ACC112 (cell line): ENCODE results near the gene TREH.
A peak's percentile ranks its signal among the peaks of the same experiment; 100 is the strongest.

Source experiments
- H2AFZ ChIP-seq: fragments of 200-600 bp; sonication (generic); one replicate; pipeline ENCODE4 v1.6.0; 2017; ENCODE audit warnings: antibody characterized with exemption, low read length; ENCODE audit not compliant: unreplicated experiment
- H3K27ac ChIP-seq: fragments of 200-600 bp; sonication (generic); 2 replicates; pipeline ENCODE4 v1.5.1; 2014; ENCODE audit warnings: low read depth, mild to moderate bottlenecking, antibody characterized with exemption, low read length, moderate library complexity
- H3K27me3 ChIP-seq: fragments of 200-600 bp; sonication (generic); 2 replicates; pipeline ENCODE4 v1.6.1; 2014; ENCODE audit warnings: mild to moderate bottlenecking, antibody characterized with exemption, low read length, moderate library complexity, mixed read lengths; ENCODE audit not compliant: insufficient read depth
- H3K36me3 ChIP-seq: fragments of 200-600 bp; sonication (generic); 2 replicates; pipeline ENCODE4 v1.6.1; 2016; ENCODE audit warnings: mild to moderate bottlenecking, antibody characterized with exemption, low read length, moderate library complexity, mixed read lengths; ENCODE audit not compliant: insufficient read depth
- H3K4me1 ChIP-seq: fragments of 200-600 bp; sonication (generic); one replicate; pipeline ENCODE4 v1.6.1; 2016; ENCODE audit warnings: low read length, mixed read lengths; ENCODE audit not compliant: insufficient read depth, unreplicated experiment, control insufficient read depth
- H3K4me3 ChIP-seq: fragments of 200-600 bp; sonication (generic); 2 replicates; pipeline ENCODE4 v1.5.1; 2014; ENCODE audit warnings: mild to moderate bottlenecking, low read depth, low read length
- H3K79me2 ChIP-seq: fragments of 200-600 bp; sonication (generic); one replicate; pipeline ENCODE4 v1.6.0; 2016; ENCODE audit warnings: low read length; ENCODE audit not compliant: control insufficient read depth, unreplicated experiment, insufficient read depth

Gene TREH

GRCh38 chr11:118635642-118636041, 43.8 kb downstream of the TREH start:
- Histone ChIP-seq H3K27me3 (no peaks in the 10 kb centered on the region), H3K27ac (no peak overlapping the region), H2AFZ (no peak overlapping the region), H3K36me3 (peaks cover 36% of the 10 kb centered on the region), H3K4me1 (peaks cover 51% of the 10 kb centered on the region), H3K79me2 (peaks cover 3% of the 10 kb centered on the region), H3K4me3 (no peak overlapping the region)

DNA sequence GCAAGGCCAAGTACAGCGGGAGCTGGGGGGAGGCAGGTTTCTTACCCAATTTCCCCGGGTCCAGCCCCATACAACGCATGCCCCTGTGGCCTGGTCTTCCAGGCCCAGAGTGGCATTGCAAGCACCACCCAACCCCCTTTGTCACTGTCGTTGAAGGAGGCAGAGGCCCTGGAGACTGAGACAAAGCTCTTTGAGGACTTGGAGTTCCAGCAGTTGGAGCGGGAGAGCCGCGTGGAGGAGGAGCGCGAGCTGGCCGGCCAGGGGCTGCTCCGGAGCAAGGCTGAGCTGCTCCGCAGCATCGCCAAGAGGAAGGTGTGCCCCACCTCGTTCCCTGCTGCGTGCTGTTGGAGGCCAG, 44.2 kb downstream of the TREH start:
- Histone ChIP-seq H3K4me1 (peaks cover 55% of the 10 kb centered on the region), H3K27me3 (no peaks in the 10 kb centered on the region), H3K79me2 (peaks cover 3% of the 10 kb centered on the region), H2AFZ (no peak overlapping the region), H3K27ac (peak overlapping the region; percentile 78), H3K4me3 (no peak overlapping the region), H3K36me3 (peaks cover 36% of the 10 kb centered on the region)

DNA sequence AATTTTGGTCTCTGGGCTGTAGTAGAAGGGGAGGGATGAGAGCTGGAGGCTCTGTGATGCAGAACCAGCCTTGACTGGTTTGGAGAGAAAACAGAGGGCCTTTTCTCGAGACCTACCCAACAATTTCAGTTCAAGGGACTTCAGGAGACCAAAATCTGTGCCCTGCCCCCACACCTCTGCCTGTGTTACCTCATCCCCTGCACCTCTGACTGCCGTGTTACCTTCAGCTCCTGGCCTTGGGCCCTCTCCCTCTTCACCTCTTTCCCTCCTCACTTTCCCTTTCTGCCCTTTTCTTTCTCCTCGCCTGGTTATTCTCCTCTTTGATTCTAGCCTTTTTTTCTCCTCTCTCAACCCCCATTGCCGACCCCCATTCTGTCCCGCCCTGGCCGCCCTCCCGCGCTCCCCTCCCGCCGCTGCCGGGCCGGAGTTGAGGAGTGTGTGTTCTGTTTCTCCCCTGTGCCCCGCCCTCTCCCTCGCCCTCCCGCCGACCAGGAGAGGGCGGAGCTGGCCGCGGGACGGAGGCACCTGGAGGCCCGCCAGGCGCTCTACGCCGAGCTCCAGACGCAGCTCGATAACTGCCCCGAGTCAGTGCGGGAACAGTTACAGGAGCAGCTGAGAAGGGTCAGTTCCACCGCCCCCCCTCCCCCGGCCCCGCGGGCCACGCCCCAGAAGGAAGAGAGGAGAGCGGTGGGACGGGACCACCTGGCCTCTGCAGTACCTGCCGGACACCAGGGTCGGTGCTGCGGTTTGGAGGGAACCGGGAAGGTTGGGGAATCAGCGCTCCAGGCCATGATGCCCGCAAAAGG, 44.8 kb downstream of the TREH start:
- Histone ChIP-seq H3K4me1 (peaks cover 55% of the 10 kb centered on the region), H3K27ac (peak overlapping the region; percentile 78), H3K79me2 (peaks cover 3% of the 10 kb centered on the region), H3K4me3 (no peak overlapping the region; the same call in 1 of the 2 replicates), H3K36me3 (peaks cover 41% of the 10 kb centered on the region), H2AFZ (no peak overlapping the region), H3K27me3 (no peaks in the 10 kb centered on the region)

DNA sequence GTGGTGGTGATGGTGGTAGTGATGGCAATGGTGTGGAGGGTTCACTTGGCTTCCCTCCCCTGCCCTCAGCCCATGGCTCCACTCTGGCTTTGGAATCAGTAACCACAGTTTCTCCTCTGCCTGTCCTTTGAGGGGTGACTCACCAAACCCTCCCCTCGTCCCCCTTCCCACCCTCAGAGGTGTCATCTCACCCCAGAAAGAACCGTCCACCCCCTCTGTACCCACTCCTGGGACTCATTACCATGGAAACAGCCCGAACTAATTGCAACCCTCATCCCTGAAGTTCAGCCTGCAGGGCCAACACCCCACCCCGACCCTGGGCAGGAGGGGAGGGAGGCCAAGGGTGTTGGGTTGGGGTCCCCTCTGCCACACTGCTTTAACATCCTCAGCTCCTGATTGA, 45.5 kb downstream of the TREH start:
- no peak overlapping the region; the same call in 1 of the 2 replicates for H3K4me3 ChIP-seq
- peaks cover 44% of the 10 kb centered on the region for H3K36me3 ChIP-seq
- H3K4me1 ChIP-seq = peaks cover 56% of the 10 kb centered on the region
- H3K27ac ChIP-seq = peak overlapping the region; percentile 78
- no peak overlapping the region for H2AFZ ChIP-seq
- peaks cover 7% of the 10 kb centered on the region for H3K79me2 ChIP-seq
- no peaks in the 10 kb centered on the region for H3K27me3 ChIP-seq

- no peaks in the 10 kb centered on the region for H3K27me3 ChIP-seq
- peak overlapping the region; percentile 78 for H3K27ac ChIP-seq
- H2AFZ ChIP-seq = no peak overlapping the region
- peaks cover 14% of the 10 kb centered on the region for H3K79me2 ChIP-seq
- peaks cover 51% of the 10 kb centered on the region for H3K36me3 ChIP-seq
- H3K4me3 ChIP-seq = no peak overlapping the region
- H3K4me1 ChIP-seq = peaks cover 60% of the 10 kb centered on the region
Measured at GRCh38 chr11:118633319-118633690, 46.1 kb downstream of the TREH start.

DNA sequence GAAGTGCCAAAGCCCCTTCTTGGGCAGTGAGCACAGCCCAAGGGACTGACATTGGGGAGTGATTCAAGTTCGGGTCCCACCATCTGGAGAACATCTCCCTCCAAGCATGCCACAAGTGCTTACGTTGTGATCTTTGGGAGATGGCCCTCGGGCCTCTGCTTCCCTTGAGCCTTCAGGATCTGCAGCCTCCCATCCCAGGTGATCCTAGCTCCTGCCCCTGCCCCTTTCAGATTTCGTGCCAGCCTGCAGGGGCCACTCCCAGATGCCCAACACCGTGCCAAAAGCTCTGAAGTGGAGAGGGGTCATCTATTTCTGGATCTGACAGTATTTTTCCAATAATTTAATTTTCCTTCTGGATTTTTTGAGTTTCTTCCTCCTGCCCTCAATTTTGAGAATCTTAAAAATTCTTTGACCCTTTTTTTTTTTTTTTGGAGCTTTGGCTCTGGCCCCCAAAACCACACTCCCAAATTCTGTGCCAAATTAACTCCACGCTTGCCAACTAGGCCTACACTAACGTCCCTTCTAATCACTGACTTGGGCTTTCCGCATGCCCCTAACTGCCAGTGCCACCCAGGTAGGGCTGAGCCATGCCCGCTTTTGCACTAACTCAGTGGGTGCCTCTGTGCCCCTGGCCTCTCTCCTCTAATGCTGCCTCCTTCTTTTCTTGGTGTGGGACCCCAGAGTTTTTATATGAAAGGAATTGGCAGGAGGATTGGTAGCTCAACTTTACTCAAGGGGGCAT, 46.7 kb downstream of the TREH start:
- Histone ChIP-seq H3K27me3 (no peaks in the 10 kb centered on the region), H3K4me1 (peaks cover 60% of the 10 kb centered on the region), H2AFZ (no peak overlapping the region), H3K4me3 (no peak overlapping the region), H3K79me2 (peaks cover 17% of the 10 kb centered on the region), H3K36me3 (peaks cover 51% of the 10 kb centered on the region), H3K27ac (peak overlapping the region; percentile 78)

- H3K4me3 ChIP-seq = no peak overlapping the region
- no peak overlapping the region for H3K27ac ChIP-seq
- no peaks in the 10 kb centered on the region for H3K27me3 ChIP-seq
- no peak overlapping the region for H2AFZ ChIP-seq
- peaks cover 17% of the 10 kb centered on the region for H3K79me2 ChIP-seq
- H3K4me1 ChIP-seq = peaks cover 50% of the 10 kb centered on the region
- H3K36me3 ChIP-seq = peaks cover 44% of the 10 kb centered on the region
Measured at GRCh38 chr11:118631142-118631909, 48.1 kb downstream of the TREH start.

GRCh38 chr11:118629761-118630661, 49.4 kb downstream of the TREH start:
- H3K4me1 ChIP-seq = peaks cover 47% of the 10 kb centered on the region
- H3K27me3 ChIP-seq = no peaks in the 10 kb centered on the region
- peaks cover 17% of the 10 kb centered on the region for H3K79me2 ChIP-seq
- no peak overlapping the region for H3K27ac ChIP-seq
- no peak overlapping the region for H3K4me3 ChIP-seq
- H3K36me3 ChIP-seq = peaks cover 42% of the 10 kb centered on the region
- no peak overlapping the region for H2AFZ ChIP-seq

DNA sequence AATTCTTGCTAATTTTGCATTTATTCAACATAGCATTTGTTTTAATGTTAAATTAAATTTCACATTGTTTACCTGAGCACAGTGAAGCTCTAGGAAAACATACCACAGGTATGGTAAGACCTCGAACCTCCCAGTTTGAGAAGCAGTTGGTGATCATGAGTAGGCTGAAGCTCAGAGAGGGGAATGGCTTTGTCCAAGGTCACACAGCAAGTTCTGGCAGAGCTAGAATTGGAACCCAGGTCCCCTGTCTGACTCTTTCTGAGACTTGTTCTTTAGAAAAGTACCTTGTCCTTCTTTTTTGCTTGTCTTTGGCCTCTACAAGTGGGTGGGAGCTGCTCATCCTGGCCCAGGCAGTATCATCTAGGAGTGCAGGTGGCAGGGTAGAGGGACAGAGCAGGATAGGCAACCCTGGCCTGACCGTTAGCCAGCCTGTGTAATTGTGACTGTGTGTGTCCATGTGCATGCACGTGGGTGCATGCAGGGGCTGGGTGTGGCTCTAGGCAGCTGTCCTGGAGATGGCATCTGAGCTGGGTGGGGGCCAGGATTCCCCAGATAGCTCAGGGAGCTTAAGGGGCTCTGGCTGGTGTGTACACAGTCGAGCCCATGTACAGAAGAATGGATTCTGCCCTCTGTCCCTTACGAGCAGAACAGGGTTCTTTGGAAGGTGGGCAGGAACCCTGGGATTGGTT, 50.4 kb downstream of the TREH start:
- Histone ChIP-seq H2AFZ (no peak overlapping the region), H3K27me3 (no peaks in the 10 kb centered on the region), H3K79me2 (peaks cover 21% of the 10 kb centered on the region), H3K27ac (no peak overlapping the region), H3K36me3 (peaks cover 42% of the 10 kb centered on the region), H3K4me1 (peaks cover 41% of the 10 kb centered on the region), H3K4me3 (no peak overlapping the region)
